ENCODE results near the gene OLFML1.
A peak's percentile ranks its signal among the peaks of the same experiment; 100 is the strongest.

The OLFML1 gene

GRCh38 chr11:7484131-7484530 lies 1.2 kb upstream of the OLFML1 start:
- no peak for DNase-seq

DNA sequence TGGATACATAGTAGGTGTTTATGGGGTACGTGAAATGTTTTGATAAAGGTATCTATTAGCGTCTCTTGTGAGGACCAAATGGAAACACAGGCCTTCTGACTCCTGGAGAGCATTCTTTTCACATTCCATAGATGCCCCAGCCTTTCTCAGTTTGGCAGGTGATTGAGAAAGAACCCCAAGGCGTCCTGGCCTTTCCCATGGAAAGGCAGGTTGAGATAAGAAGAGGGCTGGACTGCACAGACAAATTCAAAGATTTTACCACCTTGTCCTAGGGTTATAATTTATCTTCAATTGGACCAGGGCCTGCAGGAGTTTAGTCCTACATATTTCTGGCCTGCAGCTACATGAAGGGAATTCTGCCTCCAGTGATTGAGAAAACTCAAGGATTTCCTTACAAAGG lies 661 bp upstream of the OLFML1 start:
- DNase-seq = no peak

DNA sequence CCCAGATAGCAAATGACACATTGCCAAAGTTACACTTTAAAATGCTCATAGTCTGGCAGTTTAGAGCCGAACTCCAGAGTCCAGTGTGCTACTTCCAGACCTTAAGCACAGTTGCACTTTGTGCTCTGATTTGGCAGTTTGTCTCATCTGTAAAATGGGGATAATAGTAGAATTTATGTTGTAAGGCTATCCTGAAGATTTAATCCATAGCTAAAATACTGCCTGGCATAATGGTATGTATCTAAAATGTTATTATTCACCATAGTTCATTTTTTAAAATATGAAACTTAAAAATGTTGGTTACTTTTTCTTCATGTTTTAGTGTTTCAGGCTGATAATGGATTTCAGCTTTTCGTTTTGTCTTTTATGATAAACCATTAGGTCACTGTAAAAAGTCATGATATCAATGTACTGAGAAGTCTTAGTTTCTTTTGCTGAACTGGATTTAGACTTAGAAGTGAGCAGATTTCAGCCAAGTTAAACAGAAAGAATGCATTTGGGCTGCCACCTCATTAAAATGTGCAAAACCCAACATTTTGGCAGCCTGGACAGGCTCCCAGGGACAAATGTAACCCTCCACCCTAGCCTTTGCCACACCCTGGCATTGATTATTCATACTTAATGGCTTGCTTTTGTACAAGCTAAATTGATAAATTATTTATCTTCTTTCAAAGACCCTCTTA lies 933 bp downstream of the OLFML1 start:
- DNase-seq = no peak

- no peak for DNase-seq
These were observed 1.5 kb downstream of the OLFML1 start for GRCh38 chr11:7486781-7487140.

DNA sequence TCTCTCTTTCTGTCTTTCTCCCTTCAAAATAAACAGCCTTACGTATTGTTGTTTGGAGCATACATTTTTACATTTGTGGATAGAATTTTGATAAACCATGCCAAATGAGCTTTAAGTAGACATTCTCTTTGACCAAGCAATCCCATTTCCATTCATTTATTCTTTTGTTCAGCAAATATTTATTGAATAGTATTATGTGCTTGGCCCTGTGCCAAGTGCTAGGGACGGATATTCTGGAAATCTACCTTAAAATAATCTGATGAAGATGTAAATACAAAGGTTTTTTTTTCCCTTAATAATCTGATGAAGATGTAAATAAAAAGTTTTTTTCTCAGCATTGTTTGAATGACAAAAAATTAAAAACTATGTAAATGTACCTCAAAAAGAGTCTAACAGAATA lies 2.1 kb downstream of the OLFML1 start:
- no peak for DNase-seq

DNA sequence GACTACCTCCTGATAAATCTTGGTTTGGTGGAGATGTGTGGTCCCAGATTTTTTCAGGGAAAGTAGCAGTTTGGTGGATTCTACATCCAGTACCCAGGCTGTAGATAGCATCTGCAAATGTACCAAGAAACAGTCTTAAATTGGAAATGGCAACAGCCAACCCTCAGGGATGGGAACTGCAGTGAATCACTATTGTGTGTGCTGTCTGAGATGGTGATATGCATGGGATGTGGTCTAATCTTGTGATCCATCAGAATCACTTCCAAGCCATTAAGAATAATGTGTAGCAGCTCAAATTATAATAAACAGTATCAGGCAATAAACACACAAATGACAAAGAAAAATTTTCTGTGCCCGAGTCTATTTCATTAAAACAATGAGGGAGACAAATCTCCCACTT lies 3.4 kb downstream of the OLFML1 start:
- no peak for DNase-seq

GRCh38 chr11:7489376-7489775 lies 4.1 kb downstream of the OLFML1 start:
- peak; percentile 18 to 34 for DNase-seq

- DNase-seq = peak; percentile 22 to 37
These were observed 4.7 kb downstream of the OLFML1 start for GRCh38 chr11:7490054-7490453.

DNA sequence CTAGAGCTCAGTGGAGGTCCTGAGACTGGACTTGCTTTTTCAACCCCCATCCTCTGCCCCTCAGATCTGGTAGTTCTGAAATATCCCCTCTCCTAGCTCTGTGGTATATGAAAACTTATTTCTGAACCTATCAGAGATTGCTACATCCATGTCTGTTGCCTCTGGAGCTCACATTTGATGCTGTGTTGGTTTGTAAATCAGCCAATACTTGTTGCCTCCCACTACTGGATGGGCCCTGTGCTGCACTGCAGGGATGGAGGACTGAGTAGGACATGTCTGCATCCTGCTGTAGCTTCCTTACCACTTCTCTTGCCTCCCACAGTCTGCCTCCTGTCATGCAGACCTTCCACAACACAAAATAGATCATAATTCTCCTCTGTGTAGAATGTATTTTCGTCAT lies 5.2 kb downstream of the OLFML1 start:
- no peak for DNase-seq

DNA sequence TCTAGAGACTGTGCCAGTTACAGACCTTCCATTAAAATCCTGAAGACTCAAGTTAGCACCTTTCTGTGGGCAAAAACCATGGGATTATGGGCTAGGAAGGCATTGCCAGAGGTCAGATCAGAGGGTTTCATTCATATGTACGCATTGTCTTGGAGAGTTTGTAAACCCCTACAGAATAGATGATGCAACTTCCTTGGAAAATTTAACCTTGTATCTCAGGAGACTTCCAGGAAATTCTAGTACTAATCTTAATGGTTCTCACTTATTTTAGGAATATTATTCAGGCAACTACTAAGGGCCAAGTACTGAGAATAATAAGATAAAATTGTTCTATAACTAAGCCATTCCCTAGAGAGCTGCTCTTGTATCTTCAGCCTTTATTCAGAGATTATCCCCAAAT lies 6.9 kb downstream of the OLFML1 start:
- DNase-seq = no peak

DNA sequence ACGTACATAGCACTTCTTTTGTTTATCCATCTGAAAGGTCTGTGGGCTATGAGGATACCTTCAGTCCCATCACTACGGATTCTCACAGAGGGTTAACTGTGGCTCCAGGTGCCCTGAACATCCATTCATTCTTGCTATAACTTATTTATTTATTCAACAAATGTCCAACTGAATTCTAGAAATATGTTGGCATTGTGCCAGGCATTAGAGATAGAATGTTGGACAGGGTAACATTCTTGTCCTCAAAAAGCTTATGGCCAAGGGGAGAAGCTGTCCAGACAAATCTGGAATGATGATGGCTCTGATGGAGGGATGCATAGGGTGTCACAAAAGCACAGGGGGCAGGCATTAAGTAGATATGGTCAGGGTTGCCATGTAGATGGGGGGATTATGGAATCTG lies 8.4 kb downstream of the OLFML1 start:
- DNase-seq = no peak

GRCh38 chr11:7494086-7494745 lies 8.9 kb downstream of the OLFML1 start:
- DNase-seq = no peak

DNA sequence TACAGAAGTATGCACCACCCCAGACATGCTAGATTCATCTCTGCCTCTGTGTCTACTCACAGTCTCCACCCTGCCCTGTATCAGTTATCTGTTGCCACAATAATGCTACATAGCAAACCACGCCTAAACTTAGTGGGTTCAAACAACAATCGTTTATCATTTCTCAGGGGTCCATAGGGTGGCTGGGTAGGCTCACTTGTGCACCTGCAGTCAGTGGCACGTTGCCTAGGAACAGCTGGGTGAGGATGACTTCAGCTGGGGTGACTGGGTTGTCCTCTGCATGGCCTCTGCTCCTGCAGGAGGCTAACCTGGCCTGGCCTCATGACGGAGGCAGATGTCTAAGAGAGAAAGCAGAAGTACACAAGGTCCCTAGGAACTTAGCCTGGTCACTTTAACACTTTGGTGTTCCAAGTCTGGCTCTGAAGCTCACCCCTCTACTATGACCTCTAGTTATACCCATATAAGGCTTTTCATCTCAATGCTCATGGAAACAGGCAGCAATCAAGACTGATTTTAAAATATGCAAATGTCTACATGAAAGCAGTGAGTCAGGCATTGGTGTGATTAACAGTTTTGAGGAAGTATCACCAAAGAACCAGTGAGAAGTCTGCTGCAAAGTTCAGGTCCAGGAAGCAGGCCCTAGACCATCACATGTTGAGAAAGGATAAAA lies 10.7 kb downstream of the OLFML1 start:
- peak; percentile 72 to 75 for DNase-seq

GRCh38 chr11:7498193-7498592 lies 12.9 kb downstream of the OLFML1 start:
- DNase-seq = peak; percentile 26 to 38

DNA sequence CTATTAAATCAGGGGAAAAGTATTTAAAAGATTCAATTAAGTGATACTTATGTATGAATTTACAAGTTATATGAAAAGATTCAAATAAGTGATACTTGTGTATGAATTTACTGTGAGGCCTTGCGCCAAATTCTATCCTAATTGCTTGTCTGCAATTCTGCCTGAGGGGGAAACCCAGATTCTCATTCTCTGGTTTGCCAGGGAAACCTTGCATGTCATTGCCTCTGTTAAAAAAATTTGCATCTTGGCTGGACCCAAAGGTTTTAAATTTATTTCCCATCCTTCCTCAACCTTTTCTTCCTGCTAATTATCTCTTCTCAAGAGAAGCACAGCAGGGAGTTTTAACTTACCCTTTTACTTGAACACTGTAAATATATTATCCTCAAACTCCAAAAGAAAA lies 13.8 kb downstream of the OLFML1 start:
- no peak for DNase-seq

DNA sequence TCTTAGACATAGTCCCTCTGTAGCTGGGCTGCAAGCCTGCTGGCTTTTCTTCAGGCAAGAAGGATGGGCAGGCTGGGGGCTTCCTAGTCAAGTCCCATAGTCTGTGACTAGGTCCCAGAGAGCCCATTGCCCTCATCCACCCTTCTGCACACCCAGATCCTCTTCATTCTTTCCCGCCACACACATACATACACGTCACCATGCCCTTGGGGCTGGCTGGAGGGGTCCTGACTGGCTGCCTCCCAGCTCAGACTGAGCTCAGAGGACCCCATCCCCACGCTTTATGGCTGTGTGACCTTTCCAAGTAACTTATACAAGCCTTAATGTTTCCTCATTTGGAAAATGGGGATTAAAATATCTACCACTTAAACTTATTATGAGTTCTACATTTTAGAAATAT lies 14.9 kb downstream of the OLFML1 start:
- no peak for DNase-seq

DNA sequence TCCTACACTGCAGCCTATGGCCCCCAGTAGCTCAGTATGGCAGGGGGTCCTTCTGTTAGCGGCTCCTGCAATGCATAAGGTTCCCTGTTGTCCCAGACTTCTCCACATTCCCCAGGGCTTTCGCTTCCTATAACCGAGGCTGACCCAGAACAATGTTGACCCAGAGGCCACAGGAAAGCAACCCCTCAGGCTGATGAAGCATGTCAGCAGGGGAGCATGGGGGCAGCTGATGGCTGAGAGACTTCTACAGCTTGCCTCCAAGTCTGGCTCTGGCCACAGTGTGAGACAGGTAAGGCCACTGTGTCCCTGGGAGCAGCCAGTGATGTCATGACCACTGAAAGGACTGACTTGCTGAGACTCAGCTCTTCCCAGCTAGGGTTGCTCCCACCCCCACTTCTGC lies 15.9 kb downstream of the OLFML1 start:
- no peak for DNase-seq

GRCh38 chr11:7501894-7502293 lies 16.6 kb downstream of the OLFML1 start:
- DNase-seq = no peak

GRCh38 chr11:7506243-7506642 lies 20.9 kb downstream of the OLFML1 start:
- no peak for DNase-seq

- no peak for DNase-seq
These were observed 22.8 kb downstream of the OLFML1 start for GRCh38 chr11:7508087-7508486.

DNA sequence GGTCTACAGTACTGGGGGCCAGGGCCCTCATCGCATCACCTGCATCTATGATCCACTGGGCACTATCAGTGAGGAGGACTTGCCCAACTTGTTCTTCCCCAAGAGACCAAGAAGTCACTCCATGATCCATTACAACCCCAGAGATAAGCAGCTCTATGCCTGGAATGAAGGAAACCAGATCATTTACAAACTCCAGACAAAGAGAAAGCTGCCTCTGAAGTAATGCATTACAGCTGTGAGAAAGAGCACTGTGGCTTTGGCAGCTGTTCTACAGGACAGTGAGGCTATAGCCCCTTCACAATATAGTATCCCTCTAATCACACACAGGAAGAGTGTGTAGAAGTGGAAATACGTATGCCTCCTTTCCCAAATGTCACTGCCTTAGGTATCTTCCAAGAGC lies 24.7 kb downstream of the OLFML1 start:
- DNase-seq = no peak

DNA sequence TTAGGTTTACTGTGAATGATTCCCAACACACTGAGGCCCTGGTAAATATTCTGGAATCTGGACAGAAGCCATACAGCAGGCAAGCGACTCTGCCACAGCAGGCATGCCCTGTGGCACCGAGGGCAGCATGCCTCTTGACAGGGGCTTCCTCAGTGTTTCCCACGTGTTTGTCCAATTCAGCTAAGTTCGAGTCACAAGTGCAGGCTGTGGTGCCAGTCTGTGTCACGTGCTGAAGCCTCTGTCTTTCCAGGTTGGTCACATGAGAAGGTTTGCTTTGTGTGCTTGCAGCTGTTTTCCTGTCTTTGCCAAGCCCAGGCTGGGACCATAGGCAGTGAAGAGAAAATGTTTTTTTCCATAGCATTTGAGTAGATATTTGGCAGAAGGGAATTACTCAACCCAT lies 26.1 kb downstream of the OLFML1 start:
- DNase-seq = no peak

DNA sequence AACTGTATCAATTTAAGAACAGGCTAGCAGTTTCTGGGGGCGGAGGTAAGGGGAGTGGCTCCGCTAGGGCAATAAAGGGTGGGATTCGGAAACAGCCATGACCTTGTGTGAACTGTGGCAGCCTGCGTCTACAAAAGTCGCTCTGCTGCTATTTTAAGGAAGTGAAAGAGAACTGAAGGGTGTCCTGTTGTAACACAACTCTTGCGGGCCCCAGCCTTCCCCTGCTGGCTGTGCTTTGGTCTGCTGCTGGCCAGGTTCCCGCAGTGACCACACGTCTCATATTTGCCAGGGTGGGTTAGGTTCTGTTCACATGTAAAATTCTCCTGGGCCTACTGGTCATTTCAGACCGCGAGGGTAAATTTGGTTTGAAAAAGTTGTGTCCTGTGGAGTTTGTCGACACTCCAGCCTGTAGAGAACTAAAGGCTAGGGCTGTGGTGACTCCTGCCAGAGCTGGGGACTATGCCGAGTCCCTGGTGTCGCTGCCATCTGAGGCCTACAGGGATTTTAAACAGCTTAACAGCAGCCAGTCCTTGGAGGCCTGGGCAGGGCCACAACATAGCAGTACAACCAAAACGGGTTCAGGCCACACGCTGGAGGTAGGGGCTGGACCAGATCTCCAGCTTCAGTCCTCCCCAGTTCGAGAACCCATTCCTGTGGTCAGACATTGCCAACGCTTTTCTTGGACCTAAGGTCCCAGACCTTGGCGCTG lies 27.4 kb downstream of the OLFML1 start:
- peak; percentile 83 to 86 for DNase-seq
